GM12878 (cell line): Measurements from ENCODE around the gene AMHR2. TPM values are rescaled to one million over a fixed set of nuclear protein-coding genes. Genes with fewer than 3 reads are reported as not detected.
A peak's percentile ranks its signal among the peaks of the same experiment; 100 is the strongest.

ENCODE experiments used
- ATAC-seq: fragments of 200-7000 bp; cut with Tn5 transposase; 3 replicates; pipeline ENCODE4 v1.9.1; 2020; ENCODE audit warnings: mild to moderate bottlenecking, moderate library complexity
- BruUV-seq: library from RNA; stranded (reverse); fragments of 400-500 nt; replicated peaks from 2 replicates; lab custom pipeline; 2021; lab: Mats Ljungman, UMichigan
- CTCF ChIA-PET: fragments of 300-600 bp; sonication (Branson Sonifier 250); formaldehyde crosslinking; extraction: SDS; loops from one replicate; lab custom pipeline; 2021; ENCODE audit warnings: inconsistent platforms; lab: Yijun Ruan, JAX
- POLR2A ChIA-PET: fragments of 350-600 bp; formaldehyde crosslinking; extraction: SDS; loops from one replicate; lab custom pipeline; 2021; ENCODE audit warnings: inconsistent platforms; lab: Charles Lee
- RAD21 ChIA-PET: fragments of 300-600 bp; sonication (Branson Sonifier 250); formaldehyde crosslinking; loops from one replicate; lab custom pipeline; 2023; ENCODE audit warnings: antibody characterized with exemption; ENCODE audit not compliant: unreplicated experiment; lab: Charles Lee
- SMC1A ChIA-PET: fragments of 300-600 bp; sonication (Branson Sonifier 250); formaldehyde crosslinking; loops from one replicate; lab custom pipeline; 2023; ENCODE audit not compliant: unreplicated experiment, uncharacterized antibody; lab: Charles Lee
- DNase-seq: peaks from one replicate; pipeline ENCODE4 v3.0.0-alpha.2; 2011; ENCODE audit warnings: low read depth, low spot score
- FAIRE-seq: peaks from 3 replicates; lab custom pipeline; 2011; peaks lifted over from hg19 to GRCh38; lab: Jason Lieb, UNC
- H2AFZ ChIP-seq: 2 replicates; pipeline ENCODE4 v1.6.0; 2011; ENCODE audit warnings: low read depth, low read length, control low read depth; ENCODE audit not compliant: control insufficient read depth
- H3K27ac ChIP-seq: 2 replicates; pipeline ENCODE4 v1.5.1; 2011; ENCODE audit warnings: control low read depth; ENCODE audit not compliant: control insufficient read depth, insufficient read depth
- H3K27me3 ChIP-seq, 2 experiments: replicated peaks in 1 of 2; 2 replicates each; pipeline versions ENCODE4 v1.6.0 to v1.6.1; 2011; ENCODE audit warnings: low read length in 1 of 2; ENCODE audit not compliant: control insufficient read depth in 2 of 2, insufficient read depth in 2 of 2
- H3K36me3 ChIP-seq, 2 experiments: 2 replicates each; pipeline ENCODE4 v1.5.1; 2011; ENCODE audit warnings: low read length in 1 of 2; ENCODE audit not compliant: control insufficient read depth in 2 of 2, insufficient read depth in 2 of 2
- H3K4me1 ChIP-seq: 2 replicates; pipeline ENCODE4 v1.6.1; 2011; ENCODE audit warnings: mild to moderate bottlenecking, low read length, moderate library complexity, mixed read lengths; ENCODE audit not compliant: control insufficient read depth, insufficient read depth
- H3K4me2 ChIP-seq: 2 replicates; pipeline ENCODE4 v1.6.0; 2011; ENCODE audit warnings: control low read depth; ENCODE audit not compliant: control insufficient read depth, insufficient read depth
- H3K4me3 ChIP-seq: fragments of 200-600 bp; sonication (generic); 2 replicates; pipeline ENCODE4 v1.5.1; 2016
- H3K79me2 ChIP-seq: 2 replicates; pipeline ENCODE4 v1.6.0; 2011; ENCODE audit warnings: low read length; ENCODE audit not compliant: control insufficient read depth, insufficient read depth
- H3K9ac ChIP-seq: 2 replicates; pipeline ENCODE4 v1.8.0; 2011; ENCODE audit warnings: low read length, control low read depth, mixed read lengths; ENCODE audit not compliant: control insufficient read depth, insufficient read depth
- H3K9me3 ChIP-seq: replicated peaks from 3 replicates; pipeline ENCODE4 v1.5.1; 2011; ENCODE audit warnings: mild to moderate bottlenecking, low read length; ENCODE audit not compliant: control insufficient read depth, insufficient read depth
- H4K20me1 ChIP-seq: 2 replicates; pipeline ENCODE4 v1.6.0; 2011; ENCODE audit not compliant: control insufficient read depth, insufficient read depth
- CUX1 ChIP-seq: IDR thresholded peaks from 2 replicates; pipeline ENCODE4 v1.6.1; 2012; ENCODE audit warnings: improper control_type of control experiment, low read depth, low read length; ENCODE audit not compliant: insufficient replicate concordance
- FOXK2 ChIP-seq: fragments of 450-650 bp; IDR thresholded peaks from 2 replicates; pipeline ENCODE4 v1.6.1; 2017; ENCODE audit warnings: mild to moderate bottlenecking, moderate library complexity
- NFYB ChIP-seq: IDR thresholded peaks from 2 replicates; pipeline ENCODE4 v1.6.1; 2011; ENCODE audit warnings: low read depth, mild to moderate bottlenecking, low read length, improper control_type of control experiment, moderate library complexity; ENCODE audit not compliant: insufficient read depth
- NR2C2 ChIP-seq: IDR thresholded peaks from 2 replicates; pipeline ENCODE4 v1.6.1; 2011; ENCODE audit warnings: borderline replicate concordance, low read depth; ENCODE audit not compliant: control insufficient read depth, insufficient read length
- RAD21 ChIP-seq: IDR thresholded peaks from 2 replicates; pipeline ENCODE4 v1.6.1; 2011; ENCODE audit warnings: mild to moderate bottlenecking, low read depth, low read length, moderate library complexity; ENCODE audit not compliant: insufficient read depth
- RELA ChIP-seq: fragments of 450-650 bp; IDR thresholded peaks from 2 replicates; pipeline ENCODE4 v1.8.0; 2014; ENCODE audit warnings: borderline replicate concordance; ENCODE audit not compliant: partially characterized antibody
- TARDBP ChIP-seq: IDR thresholded peaks from 2 replicates; pipeline ENCODE4 v1.6.1; 2016; ENCODE audit warnings: borderline replicate concordance
- WGBS: methylation state at CpG from one replicate; pipeline ENCODE4 v1.1.6; 2016; ENCODE audit warnings: low lambda C conversion rate; ENCODE audit not compliant: insufficient replicate concordance, insufficient coverage; ENCODE audit errors: missing lambda C conversion rate; 5-methylcytosine and 5-hydroxymethylcytosine counted together
- in situ Hi-C: fragments of 300-500 bp; cut with MboI; formaldehyde crosslinking; loops from 9 replicates; pipeline ENCODE4 v1.14.3; 2018; ENCODE audit warnings: mixed read lengths
- intact Hi-C: fragments of 100-400 bp; cut with micrococcal nuclease; formaldehyde crosslinking; loops from one replicate; pipeline ENCODE4 v1.14.2; 2022; ENCODE audit not compliant: unreplicated experiment
- polyA plus RNA-seq, 11 experiments: library from polyadenylated mRNA; depleted of rRNA in 4 of 11; unstranded in 6 of 11; stranded (reverse) in 5 of 11; fragments of >200 nt; fragmentation: Nextera tagmentation in 4 of 11; fragmentation: Illumina TruSeq in 1 of 11; extraction: Ambion mirVana in 4 of 11; extraction: Trizol in 1 of 11; gene quantifications; 1 replicate in 1 of 11; 2 replicates in 10 of 11; pipeline versions ENCODE4 v1.2.1 to v1.2.3, GENCODE V29; 2011 to 2016; ENCODE audit warnings: inconsistent platforms in 2 of 11, missing spikeins in 2 of 11, low read depth in 1 of 11
- total RNA-seq, 4 experiments: library from RNA; depleted of rRNA in 3 of 4; stranded (reverse); fragments of >200 nt in 3 of 4; fragmentation: Illumina TruSeq in 1 of 4; extraction: Trizol in 1 of 4; gene quantifications; 2 replicates each; pipeline versions ENCODE4 v1.2.1 to v1.2.3, GENCODE V29; 2013 to 2021
- TF ChIP-seq, protein P1 (sequence below): fragments of 450-650 bp; IDR thresholded peaks from 2 replicates; pipeline ENCODE4 v1.6.1; 2016; ENCODE audit warnings: mild to moderate bottlenecking
- TF ChIP-seq, protein P2 (sequence below): fragments of 450-650 bp; formaldehyde crosslinking; IDR thresholded peaks from 2 replicates; pipeline ENCODE4 v1.5.0; 2022; ENCODE audit warnings: mild to moderate bottlenecking, missing genetic modification characterization

Gene AMHR2
- total and polyA plus RNA-seq, 10 of the 15 experiments (the other 5 are each of a cell fraction or from before 2014, with no cell fraction given): 0.06 TPM; not detected in 9

- ChIA-PET RAD21 (no interaction called here), SMC1A (interaction anchor here (1.4 kb wide), 1 partner anchor 15 kb away, joined by 3 read pairs; no protein-coding TSS in a partner anchor), CTCF (interaction anchor here (2.3 kb wide), 1 partner anchor 13 kb away, joined by 8 read pairs; no protein-coding TSS in a partner anchor), POLR2A (interaction anchor here (0.6 kb wide), 4 partner anchors 12 to 18 kb away, joined by 3 read pairs; no protein-coding TSS in a partner anchor)
- H3K9ac ChIP-seq: no peak overlapping the region
- no peaks in the 10 kb centered on the region for H3K9me3 ChIP-seq
- no peak for DNase-seq
- no peak overlapping the region for H3K4me2 ChIP-seq
- peaks cover 39 to 80% of the 10 kb centered on the region in 2 experiments for H3K36me3 ChIP-seq
- FAIRE-seq: no peak
- 20% methylated on average over 5 of the region's 5 CpGs for WGBS
- peaks cover 4% of the 10 kb centered on the region for H3K4me1 ChIP-seq
- H3K4me3 ChIP-seq: no peak overlapping the region
- H2AFZ ChIP-seq: no peak overlapping the region
- in situ Hi-C loops: no loop called here
- H3K27ac ChIP-seq: no peak overlapping the region
- TF ChIP-seq, protein P1, sequence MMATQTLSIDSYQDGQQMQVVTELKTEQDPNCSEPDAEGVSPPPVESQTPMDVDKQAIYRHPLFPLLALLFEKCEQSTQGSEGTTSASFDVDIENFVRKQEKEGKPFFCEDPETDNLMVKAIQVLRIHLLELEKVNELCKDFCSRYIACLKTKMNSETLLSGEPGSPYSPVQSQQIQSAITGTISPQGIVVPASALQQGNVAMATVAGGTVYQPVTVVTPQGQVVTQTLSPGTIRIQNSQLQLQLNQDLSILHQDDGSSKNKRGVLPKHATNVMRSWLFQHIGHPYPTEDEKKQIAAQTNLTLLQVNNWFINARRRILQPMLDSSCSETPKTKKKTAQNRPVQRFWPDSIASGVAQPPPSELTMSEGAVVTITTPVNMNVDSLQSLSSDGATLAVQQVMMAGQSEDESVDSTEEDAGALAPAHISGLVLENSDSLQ: no peak
- TF ChIP-seq NFYB (no peak), NR2C2 (no peak), FOXK2 (no peak), RAD21 (no peak), CUX1 (no peak), TARDBP (no peak), RELA (no peak)
- TF ChIP-seq, protein P2, sequence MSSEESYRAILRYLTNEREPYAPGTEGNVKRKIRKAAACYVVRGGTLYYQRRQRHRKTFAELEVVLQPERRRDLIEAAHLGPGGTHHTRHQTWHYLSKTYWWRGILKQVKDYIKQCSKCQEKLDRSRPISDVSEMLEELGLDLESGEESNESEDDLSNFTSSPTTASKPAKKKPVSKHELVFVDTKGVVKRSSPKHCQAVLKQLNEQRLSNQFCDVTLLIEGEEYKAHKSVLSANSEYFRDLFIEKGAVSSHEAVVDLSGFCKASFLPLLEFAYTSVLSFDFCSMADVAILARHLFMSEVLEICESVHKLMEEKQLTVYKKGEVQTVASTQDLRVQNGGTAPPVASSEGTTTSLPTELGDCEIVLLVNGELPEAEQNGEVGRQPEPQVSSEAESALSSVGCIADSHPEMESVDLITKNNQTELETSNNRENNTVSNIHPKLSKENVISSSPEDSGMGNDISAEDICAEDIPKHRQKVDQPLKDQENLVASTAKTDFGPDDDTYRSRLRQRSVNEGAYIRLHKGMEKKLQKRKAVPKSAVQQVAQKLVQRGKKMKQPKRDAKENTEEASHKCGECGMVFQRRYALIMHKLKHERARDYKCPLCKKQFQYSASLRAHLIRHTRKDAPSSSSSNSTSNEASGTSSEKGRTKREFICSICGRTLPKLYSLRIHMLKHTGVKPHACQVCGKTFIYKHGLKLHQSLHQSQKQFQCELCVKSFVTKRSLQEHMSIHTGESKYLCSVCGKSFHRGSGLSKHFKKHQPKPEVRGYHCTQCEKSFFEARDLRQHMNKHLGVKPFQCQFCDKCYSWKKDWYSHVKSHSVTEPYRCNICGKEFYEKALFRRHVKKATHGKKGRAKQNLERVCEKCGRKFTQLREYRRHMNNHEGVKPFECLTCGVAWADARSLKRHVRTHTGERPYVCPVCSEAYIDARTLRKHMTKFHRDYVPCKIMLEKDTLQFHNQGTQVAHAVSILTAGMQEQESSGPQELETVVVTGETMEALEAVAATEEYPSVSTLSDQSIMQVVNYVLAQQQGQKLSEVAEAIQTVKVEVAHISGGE: no peak
- H3K27me3 ChIP-seq: no peaks in the 10 kb centered on the region
- H3K79me2 ChIP-seq: peaks cover 35% of the 10 kb centered on the region
- intact Hi-C loops: no loop called here
- BruUV-seq: no TSS peak
- 0 out of 3 replicates have a peak, but pooled peaks have one; percentile 7 for ATAC-seq
- peaks cover 17% of the 10 kb centered on the region for H4K20me1 ChIP-seq
These were observed 40.3 kb downstream of the AMHR2 start for GRCh38 chr12:53463802-53464560.
